ENCODE results near the gene CEP104. TPM values are rescaled to one million over a fixed set of nuclear protein-coding genes. Genes with fewer than 3 reads are reported as not detected.

The CEP104 gene
- total RNA-seq, 1 experiment from 2014 or later = 34.5 TPM

DNA sequence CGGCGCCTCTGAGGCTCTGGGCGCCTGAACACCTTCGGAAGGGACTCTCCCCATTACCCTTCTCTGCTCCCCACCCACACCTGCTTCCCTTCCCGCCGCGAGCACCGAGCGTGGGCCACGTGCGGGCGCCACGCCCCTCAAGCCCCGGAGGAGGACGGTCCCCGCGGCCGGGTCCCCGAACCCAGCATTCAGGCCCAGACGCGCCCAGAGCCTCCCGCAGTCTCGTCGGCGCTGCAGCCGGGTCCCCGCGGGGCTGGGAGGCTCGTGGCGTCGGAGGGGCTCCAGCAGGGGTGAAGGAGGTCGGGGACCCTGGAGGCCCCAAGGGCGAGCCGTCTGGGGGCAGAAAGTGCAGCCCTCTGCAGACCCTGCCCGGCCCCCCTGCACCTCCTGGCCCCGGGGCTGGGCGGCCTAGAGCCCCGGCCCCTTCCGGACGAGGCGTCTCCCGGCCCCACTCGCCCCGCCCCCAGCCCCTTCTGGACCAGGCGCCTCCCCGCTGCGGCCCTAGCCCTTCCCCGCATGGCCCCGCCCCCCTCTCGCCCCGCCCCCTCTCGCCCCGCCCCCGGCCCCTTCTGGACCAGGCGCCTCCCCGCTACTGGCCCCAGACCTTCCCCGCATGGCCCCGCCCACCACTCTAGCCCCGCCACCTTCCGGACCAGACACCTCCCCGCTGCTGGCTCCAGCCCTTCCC is 84.8 kb downstream of the CEP104 start:
- peaks cover 5 to 14% of the 10 kb centered on the region in 2 experiments; a peak in 4 of 5 replicates for H3K9me3 Mint-ChIP-seq
- H3K27ac Mint-ChIP-seq = no peak overlapping the region
- Histone ChIP-seq H3K4me1 (ENCODE audit: insufficient read depth, low read length) (no peaks in the 10 kb centered on the region; the same call in 1 of the 2 replicates), H3K14ac (ENCODE audit: insufficient read depth, low read length) (no peak overlapping the region; the same call in 1 of the 2 replicates), H4K20me1 (ENCODE audit: control insufficient read depth, insufficient read depth, insufficient read length) (no peaks in the 10 kb centered on the region), H2BK120ac (ENCODE audit: low read depth, low read length, poor library complexity, severe bottlenecking) (no peak overlapping the region), H2AK5ac (ENCODE audit: insufficient read length, low read length) (no peak overlapping the region), H2BK20ac (ENCODE audit: low read depth, low read length, poor library complexity, severe bottlenecking) (no peak overlapping the region), H2BK5ac (ENCODE audit: insufficient read length, low read length) (no peak overlapping the region), H3K79me1 (ENCODE audit: insufficient read depth, low read depth, low read length, poor library complexity, severe bottlenecking) (no peaks in the 10 kb centered on the region), H3K27ac (ENCODE audit: insufficient read length, low read depth, low read length) (no peak overlapping the region), H3K79me2 (ENCODE audit: insufficient read depth, low read length) (no peaks in the 10 kb centered on the region), H3K9me3 (ENCODE audit: control insufficient read depth, low read depth, low read length) (no peaks in the 10 kb centered on the region), H3K4me2 (ENCODE audit: insufficient read depth, insufficient read length, low read length) (peak overlapping the region; percentile 46), H3K27me3 (ENCODE audit: insufficient read depth, low read length) (no peaks in the 10 kb centered on the region), H2BK15ac (ENCODE audit: low read depth, low read length) (no peak overlapping the region), H2BK12ac (ENCODE audit: insufficient read length, low read depth, low read length) (no peak overlapping the region), H4K8ac (replicated peaks; ENCODE audit: insufficient read length, low read depth, low read length) (no peak overlapping the region), H3K18ac (ENCODE audit: insufficient read length, low read depth, low read length) (no peak overlapping the region), H3K23me2 (ENCODE audit: insufficient read length, low read depth, low read length, poor library complexity, severe bottlenecking) (peaks cover 11% of the 10 kb centered on the region), H2AFZ (ENCODE audit: low read length) (no peak overlapping the region), H3K56ac (ENCODE audit: insufficient read length, low read depth, low read length) (no peak overlapping the region), H3K23ac (ENCODE audit: insufficient read length, low read depth, low read length) (no peak overlapping the region), H4K91ac (ENCODE audit: insufficient read length, low read depth, low read length) (no peak overlapping the region), H3K9ac (ENCODE audit: extremely low read depth, insufficient read length, low read length) (no peak overlapping the region), H3K4ac (ENCODE audit: low read depth, low read length) (no peak overlapping the region), H3T11ph (ENCODE audit: low read length) (no peak overlapping the region), H4K5ac (ENCODE audit: insufficient read length, low read depth, low read length) (no peak overlapping the region)
- TF ChIP-seq, protein P1, sequence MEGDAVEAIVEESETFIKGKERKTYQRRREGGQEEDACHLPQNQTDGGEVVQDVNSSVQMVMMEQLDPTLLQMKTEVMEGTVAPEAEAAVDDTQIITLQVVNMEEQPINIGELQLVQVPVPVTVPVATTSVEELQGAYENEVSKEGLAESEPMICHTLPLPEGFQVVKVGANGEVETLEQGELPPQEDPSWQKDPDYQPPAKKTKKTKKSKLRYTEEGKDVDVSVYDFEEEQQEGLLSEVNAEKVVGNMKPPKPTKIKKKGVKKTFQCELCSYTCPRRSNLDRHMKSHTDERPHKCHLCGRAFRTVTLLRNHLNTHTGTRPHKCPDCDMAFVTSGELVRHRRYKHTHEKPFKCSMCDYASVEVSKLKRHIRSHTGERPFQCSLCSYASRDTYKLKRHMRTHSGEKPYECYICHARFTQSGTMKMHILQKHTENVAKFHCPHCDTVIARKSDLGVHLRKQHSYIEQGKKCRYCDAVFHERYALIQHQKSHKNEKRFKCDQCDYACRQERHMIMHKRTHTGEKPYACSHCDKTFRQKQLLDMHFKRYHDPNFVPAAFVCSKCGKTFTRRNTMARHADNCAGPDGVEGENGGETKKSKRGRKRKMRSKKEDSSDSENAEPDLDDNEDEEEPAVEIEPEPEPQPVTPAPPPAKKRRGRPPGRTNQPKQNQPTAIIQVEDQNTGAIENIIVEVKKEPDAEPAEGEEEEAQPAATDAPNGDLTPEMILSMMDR (conservative IDR thresholded peaks at IDR 0.05) = no peak
- no CpG with 5 or more reads among the region's 61 CpGs for WGBS (ENCODE audit: extremely low coverage, insufficient read length, low lambda C conversion rate)
- DNase-seq = peak; percentile 98
- H3K4me3 Mint-ChIP-seq = peak overlapping the region; percentile 62 to 80
- H3K27me3 Mint-ChIP-seq (ENCODE audit: low read depth) = peaks cover 22% of the 10 kb centered on the region
- peaks cover 2 to 15% (median 5%) of the 10 kb centered on the region in 3 experiments; a peak in 4 of 7 replicates for H3K36me3 Mint-ChIP-seq (ENCODE audit: insufficient read depth in 1 of 3, low read depth in 3 of 3)
- H3K4me1 Mint-ChIP-seq = peaks cover 19 to 31% of the 10 kb centered on the region in 2 experiments

Measured in H9 (cell line).